Stimulated activated naive CD4-positive, alpha-beta T cell (primary cell): ENCODE measurements around the gene MAST4.
A peak's percentile ranks its signal among the peaks of the same experiment; 100 is the strongest.

Experiments
- DNase-seq, 6 experiments: peaks; one replicate each; lab custom pipeline; 2025; lab: John Stamatoyannopoulos, UW

MAST4 gene

GRCh38 chr5:66595756-66596635 is at the start of gene MAST4:
Gene MAST4 (plus strand): TSS chr5:66596393. CDS start chr5:66596656, 263 bp downstream.
- DNase-seq: peak in 3 of 6 experiments; percentile 1 to 8 (median 7)

DNA sequence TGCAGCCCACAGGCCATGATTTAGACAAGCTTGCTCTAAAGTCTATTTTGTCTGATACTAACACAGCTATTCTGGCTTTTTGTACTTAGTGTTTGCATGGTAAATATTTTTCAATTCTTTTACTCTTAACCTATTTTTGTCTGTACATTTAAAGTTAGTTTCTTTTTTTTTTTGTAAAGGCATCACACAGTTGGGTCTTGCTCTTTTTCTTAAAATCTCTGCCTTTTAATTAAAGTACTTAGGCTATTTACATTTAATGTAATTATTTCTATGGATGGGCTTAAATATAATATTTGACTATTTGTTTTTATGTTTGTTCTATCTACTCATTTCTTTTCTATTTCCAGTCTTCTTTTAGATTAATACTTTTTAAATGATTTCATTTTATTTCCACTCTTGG is 49.7 kb upstream of the MAST4 start:
- DNase-seq: no peak

DNA sequence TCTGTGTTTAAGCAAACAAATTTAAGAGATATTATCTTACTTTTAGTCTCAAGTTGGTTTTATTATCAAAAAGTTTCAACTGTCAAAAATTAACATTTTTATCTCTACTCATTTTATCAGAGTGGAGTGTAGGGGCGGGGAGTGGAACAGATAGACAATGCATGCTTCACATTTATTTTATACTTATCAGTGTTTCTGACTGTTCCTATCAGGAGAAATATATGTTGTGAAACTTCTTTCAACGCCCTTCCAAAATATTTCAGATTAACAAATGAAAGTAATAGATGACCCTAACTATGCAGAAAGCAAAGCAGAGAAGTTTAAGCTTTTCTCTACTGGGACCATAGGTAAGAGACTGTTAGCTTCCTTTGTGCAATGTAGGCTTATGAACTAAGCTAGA is 44.9 kb upstream of the MAST4 start:
- no peak for DNase-seq

- no peak for DNase-seq
Observed at GRCh38 chr5:66551945-66552344, 44.2 kb upstream of the MAST4 start.

- no peak for DNase-seq
Observed at GRCh38 chr5:66553368-66553912, 42.8 kb upstream of the MAST4 start.

GRCh38 chr5:66553916-66554575 is 42.1 kb upstream of the MAST4 start:
- DNase-seq: no peak

GRCh38 chr5:66554884-66555283 is 41.3 kb upstream of the MAST4 start:
- no peak for DNase-seq

GRCh38 chr5:66558560-66558959 is 37.6 kb upstream of the MAST4 start:
- DNase-seq: no peak

- DNase-seq: no peak
Observed at GRCh38 chr5:66560371-66560770, 35.8 kb upstream of the MAST4 start.

DNA sequence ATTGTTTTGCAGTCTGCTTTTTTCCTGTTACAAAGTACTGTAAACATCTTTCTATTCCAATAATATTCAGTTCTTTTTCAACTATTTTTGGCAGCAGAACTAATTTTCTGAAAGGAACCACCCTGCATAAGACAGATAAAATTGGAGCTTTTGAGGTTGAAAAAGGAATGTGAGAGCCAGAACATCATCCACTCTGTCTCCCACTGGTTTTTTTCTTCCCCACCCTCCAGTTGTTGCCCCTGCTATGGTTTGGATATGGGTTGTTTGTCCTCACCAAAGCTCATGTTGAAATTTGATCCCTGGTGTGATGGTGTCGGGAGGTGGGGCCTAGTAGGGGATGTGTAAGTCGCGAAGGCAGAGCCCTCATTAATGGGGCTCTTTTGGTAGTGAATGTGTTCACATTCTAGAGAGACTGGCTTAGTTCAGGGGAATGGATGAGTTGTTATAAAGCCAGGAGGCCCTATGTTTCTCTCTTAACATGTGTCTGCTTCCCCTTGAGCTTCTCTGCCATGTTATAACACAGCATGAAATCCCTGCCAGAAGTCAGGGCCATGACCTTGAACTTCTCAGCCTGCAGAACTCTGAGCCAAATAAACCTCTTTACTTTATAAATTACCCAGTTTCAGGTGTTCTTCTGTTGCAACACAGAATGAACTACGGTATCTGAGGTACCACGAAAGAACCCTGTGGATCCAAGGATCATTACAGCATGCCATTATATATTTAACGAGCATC is 34.8 kb upstream of the MAST4 start:
- no peak for DNase-seq

- DNase-seq: no peak
Observed at GRCh38 chr5:66565878-66566277, 30.3 kb upstream of the MAST4 start.

- DNase-seq: no peak
Observed at GRCh38 chr5:66567474-66567873, 28.7 kb upstream of the MAST4 start.

- DNase-seq: no peak
Observed at GRCh38 chr5:66570201-66570600, 26.0 kb upstream of the MAST4 start.

DNA sequence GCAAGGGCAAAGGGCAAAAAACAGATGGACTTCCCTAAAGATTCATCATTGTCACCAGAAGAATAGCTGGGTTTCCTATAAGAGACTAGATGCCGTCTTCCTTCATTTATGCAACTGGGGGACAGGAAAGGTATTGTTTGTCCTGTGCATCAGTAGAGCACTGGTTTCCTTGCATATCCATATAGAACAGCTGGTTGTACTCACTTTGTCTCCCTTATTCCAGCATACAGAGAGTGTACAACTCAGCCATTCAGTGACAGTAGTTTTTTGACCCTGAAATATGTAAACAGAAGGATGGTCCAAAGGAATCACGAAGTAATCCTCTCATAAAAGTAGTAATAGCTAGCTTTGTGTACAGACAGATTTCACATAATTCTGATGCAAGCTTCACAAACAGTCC is 22.5 kb upstream of the MAST4 start:
- DNase-seq: no peak

DNA sequence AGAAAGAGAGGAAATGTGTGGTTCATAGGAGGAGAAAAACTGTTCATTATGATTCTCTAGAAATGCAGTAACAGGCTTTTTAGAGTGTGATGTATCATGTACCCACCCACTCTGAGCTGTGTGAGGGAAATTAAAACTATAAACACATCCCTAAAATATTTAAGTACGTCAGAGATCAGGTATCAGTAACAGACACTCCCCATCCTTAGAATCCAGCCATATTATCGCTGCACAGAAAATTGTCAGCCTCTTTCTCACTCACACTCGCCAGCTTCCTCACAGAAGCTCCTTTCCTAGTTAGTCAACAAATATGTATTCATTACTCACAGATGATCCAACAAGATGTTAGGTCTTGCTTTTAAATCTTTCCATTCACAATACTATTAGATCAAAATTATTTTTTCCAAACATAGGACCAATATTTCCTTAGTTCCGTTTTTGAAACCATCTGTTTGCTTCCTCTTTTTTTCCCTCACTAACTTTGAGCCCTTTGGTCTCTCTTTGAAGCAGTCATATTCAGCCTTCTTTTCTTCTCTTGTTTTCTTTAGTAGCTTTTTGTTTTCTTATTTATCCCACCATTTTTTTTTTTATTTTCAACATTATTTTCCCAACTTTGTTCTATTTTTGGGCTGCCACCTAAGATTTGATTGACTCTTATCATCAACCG is 13.6 kb upstream of the MAST4 start:
- no peak for DNase-seq

DNA sequence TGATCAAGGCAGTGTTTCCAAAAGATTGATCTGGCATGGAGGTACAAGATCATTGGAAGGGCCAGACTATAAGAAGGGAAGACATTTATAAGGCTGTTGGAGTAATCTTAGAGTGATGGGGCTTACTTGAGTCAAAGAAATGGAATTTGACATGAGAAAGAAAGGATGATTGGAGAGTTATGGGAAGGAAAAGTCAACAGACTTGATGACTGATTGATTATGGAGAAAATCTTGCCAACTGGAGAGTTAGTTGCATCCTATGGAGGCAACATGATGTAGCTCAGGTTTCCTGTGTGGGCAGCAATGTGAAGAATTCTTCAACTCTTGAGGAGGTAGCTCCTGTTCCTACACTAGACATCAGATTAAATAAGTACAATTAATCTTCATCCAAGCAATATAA is 10.9 kb upstream of the MAST4 start:
- no peak for DNase-seq

DNA sequence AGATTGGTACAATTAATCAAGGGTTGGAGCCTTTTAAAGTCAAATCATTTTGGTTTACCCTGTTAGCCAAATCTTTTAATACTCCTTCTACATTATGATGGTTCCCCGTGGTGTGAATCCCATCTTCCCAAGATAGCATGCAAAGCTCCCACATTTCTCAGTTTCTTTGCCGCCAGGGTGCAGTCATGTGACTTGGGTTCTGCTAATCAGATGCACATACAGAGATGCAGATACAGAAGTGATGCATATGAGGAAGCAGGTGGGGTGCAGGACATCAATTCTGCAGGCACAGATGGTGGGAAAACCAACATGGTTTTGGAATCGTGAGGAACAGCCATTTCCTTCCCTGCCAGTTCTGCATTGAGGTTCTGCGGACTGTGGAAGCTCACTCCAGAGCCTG is 8.4 kb upstream of the MAST4 start:
- DNase-seq: no peak

- DNase-seq: no peak
Observed at GRCh38 chr5:66596636-66597182, 516 bp downstream of the MAST4 start.

DNA sequence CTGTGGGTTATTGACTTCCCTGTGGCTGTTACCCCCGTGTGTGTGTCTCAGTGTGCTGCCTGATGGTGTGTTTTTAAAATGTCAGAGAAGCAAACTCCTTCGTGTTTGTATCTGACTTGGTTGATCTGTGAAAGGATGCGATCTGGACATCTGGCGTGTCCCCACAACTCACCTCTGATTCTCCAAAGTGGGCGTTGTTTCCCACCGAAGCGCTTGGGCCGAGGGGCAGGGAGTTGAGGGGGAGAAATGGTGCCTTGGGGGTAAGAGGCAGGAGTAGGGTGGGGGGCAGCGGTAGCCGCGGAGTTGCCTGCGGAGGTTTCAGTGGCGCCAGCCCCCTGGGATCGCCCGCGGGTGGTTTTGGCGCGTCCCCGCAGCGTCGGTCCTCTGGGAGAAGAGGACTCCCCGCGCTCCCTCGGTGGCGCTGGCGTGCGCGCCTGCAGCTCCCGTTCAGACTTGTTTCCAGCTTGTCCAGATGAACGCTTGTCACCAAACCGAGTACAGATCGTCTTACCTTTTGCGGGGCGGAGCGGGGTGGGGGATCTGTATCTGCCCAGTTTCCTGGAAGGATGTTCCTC is 1.1 kb downstream of the MAST4 start:
- DNase-seq: no peak

- DNase-seq: no peak
Observed at GRCh38 chr5:66602621-66603020, 6.4 kb downstream of the MAST4 start.

GRCh38 chr5:66603164-66603563 is 7.0 kb downstream of the MAST4 start:
- DNase-seq: no peak
